Measurements from ENCODE around the gene GJA9. TPM values are rescaled to one million over a fixed set of nuclear protein-coding genes. Genes with fewer than 3 reads are reported as not detected.

GJA9 gene
- total RNA-seq, 4 donors from 2014 or later = 0.41 to 1.6 TPM; not detected in 2

DNA sequence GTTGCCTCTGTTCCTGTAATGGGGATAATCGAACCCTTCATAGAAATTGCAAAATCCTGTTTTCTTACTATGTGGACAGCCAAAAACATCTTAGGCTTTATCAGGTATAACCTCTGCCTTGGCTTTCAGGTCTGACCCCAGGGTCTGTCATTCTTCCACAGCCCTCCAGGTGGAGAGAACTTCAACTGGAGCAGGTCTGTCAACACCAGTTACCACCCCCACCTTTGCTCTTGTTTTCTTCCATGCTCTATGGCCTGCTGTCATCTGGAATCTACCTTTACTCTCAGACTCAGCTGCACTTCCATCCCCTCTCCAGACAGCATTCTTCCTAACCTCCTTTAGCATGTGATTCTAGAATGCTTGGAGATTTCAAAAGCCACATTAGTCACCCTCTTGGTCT, 10.4 kb upstream of the GJA9 start:
- no peaks in the 10 kb centered on the region for H3K9me3 ChIP-seq
- H3K4me1 ChIP-seq = no peaks in the 10 kb centered on the region
- H3K4me3 ChIP-seq = no peak overlapping the region
- intact Hi-C loops (cut with DNase I; ENCODE audit: low total_unique reads) = no loop called here
- no peaks in the 10 kb centered on the region for H3K36me3 ChIP-seq
- no peaks in the 10 kb centered on the region for H3K27me3 ChIP-seq
- WGBS, 2 donors (ENCODE audit: low coverage in 1 of 2) = 75 to 100% methylated on average over 1 of the region's 1 CpG
- TF ChIP-seq POLR2AphosphoS5 (IDR thresholded peaks at IDR 0.05) = no peak
- TF ChIP-seq, protein P1, sequence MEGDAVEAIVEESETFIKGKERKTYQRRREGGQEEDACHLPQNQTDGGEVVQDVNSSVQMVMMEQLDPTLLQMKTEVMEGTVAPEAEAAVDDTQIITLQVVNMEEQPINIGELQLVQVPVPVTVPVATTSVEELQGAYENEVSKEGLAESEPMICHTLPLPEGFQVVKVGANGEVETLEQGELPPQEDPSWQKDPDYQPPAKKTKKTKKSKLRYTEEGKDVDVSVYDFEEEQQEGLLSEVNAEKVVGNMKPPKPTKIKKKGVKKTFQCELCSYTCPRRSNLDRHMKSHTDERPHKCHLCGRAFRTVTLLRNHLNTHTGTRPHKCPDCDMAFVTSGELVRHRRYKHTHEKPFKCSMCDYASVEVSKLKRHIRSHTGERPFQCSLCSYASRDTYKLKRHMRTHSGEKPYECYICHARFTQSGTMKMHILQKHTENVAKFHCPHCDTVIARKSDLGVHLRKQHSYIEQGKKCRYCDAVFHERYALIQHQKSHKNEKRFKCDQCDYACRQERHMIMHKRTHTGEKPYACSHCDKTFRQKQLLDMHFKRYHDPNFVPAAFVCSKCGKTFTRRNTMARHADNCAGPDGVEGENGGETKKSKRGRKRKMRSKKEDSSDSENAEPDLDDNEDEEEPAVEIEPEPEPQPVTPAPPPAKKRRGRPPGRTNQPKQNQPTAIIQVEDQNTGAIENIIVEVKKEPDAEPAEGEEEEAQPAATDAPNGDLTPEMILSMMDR (IDR thresholded peaks at IDR 0.05) = no peak
- no peak for TF ChIP-seq POLR2A (IDR thresholded peaks at IDR 0.05)
- TF ChIP-seq EP300 (IDR thresholded peaks at IDR 0.05; ENCODE audit: low read depth) = no peak
- DNase-seq = no peak
- no peak overlapping the region for H3K27ac ChIP-seq
- in situ Hi-C loops (cut with MboI; ENCODE audit: low pct_ligation_motif_present in 1 of 4, low pct_unique_long_range_greater_than_20kb in 1 of 4, low sequenced_read_pairs in 3 of 4) = loop anchor here in 1 of 4 donors (25.0 kb wide), 1 partner anchor 171 kb away; no protein-coding TSS in a partner anchor

DNA sequence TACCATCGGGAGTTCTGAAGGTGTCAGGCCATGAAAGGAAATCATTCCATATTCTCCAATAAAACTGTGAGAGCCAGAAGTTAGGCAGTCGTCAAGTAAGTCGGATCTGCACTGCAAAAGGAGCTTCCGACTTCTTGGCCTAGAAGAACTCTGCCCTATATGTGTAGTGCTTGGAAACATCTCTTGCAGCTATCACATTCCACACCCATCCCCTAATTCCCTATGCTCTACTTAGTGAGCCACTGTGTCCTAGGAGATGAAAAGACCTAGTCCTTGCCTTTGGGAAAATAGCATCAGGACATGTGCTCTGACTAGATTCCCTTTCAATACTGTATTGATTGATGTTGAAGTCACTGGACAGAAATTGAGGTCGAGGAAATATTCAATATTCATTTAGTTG, 8.2 kb upstream of the GJA9 start:
- Histone ChIP-seq H3K27ac (no peak overlapping the region), H3K4me3 (no peak overlapping the region), H3K27me3 (no peaks in the 10 kb centered on the region), H3K9me3 (no peaks in the 10 kb centered on the region), H3K36me3 (no peaks in the 10 kb centered on the region), H3K4me1 (no peaks in the 10 kb centered on the region)
- WGBS, 2 donors (ENCODE audit: low coverage in 1 of 2) = 77 to 84% methylated on average over 3 to 5 of the region's 5 CpGs
- in situ Hi-C loops (cut with MboI; ENCODE audit: low pct_ligation_motif_present in 1 of 4, low pct_unique_long_range_greater_than_20kb in 1 of 4, low sequenced_read_pairs in 3 of 4) (loop anchor here in 1 of 4 donors (25.0 kb wide), 1 partner anchor 173 kb away; no protein-coding TSS in a partner anchor), intact Hi-C loops (cut with DNase I; ENCODE audit: low total_unique reads) (loop anchor here (5.0 kb wide), 1 partner anchor 1562 kb away; no protein-coding TSS in a partner anchor)
- no peak for TF ChIP-seq EP300 (IDR thresholded peaks at IDR 0.05; ENCODE audit: low read depth)
- DNase-seq = no peak

DNA sequence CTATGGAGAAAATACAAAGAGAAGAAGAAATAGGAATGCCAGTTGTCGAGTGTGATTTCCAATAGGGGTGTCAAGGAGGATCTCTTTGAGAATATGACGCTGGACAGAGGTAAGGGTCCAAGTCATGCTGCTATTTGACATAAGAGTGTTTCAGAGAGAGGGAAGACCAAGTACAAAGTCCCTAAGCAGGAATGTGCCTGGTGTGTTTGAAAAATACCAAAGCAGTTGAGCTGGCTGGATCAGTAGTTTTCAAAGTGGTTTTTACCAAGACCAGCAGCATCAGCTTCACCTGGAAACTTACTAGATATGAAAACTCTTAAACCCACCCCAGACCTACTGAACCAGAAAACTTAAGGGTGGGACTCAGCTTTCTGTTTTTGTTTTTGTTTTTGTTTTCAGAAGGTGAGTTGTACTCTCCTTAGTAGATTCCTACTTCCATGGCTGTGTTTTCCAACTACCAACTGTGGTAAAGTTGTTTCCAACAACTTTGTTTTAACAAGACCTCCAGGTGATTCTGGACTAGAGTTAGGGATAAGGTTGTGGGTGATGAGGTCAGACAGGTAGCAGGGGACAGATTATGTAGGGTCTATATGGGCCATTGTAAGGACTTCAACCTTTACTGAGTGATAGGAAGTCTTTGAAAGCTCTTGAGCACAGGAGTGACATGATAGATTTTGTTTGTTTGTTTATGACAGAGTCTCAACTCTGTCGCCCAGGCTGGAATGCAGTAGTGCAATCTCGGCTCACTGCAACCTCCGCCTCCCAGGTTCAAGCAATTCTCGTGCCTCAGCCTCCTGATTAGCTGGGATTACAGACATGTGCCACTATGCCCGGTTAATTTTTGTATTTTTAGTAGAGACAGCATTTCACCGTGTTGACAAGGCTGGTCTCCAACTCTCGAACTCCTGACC, 7.3 kb upstream of the GJA9 start:
- H3K27me3 ChIP-seq = no peaks in the 10 kb centered on the region
- intact Hi-C loops (cut with DNase I; ENCODE audit: low total_unique reads) (loop anchor here (5.0 kb wide), 1 partner anchor 1561 kb away; no protein-coding TSS in a partner anchor), in situ Hi-C loops (cut with MboI; ENCODE audit: low pct_ligation_motif_present in 1 of 4, low pct_unique_long_range_greater_than_20kb in 1 of 4, low sequenced_read_pairs in 3 of 4) (loop anchor here in 1 of 4 donors (25.0 kb wide), 1 partner anchor 174 kb away; no protein-coding TSS in a partner anchor)
- DNase-seq = no peak
- no peak overlapping the region for H3K27ac ChIP-seq
- no peaks in the 10 kb centered on the region for H3K36me3 ChIP-seq
- TF ChIP-seq, protein P1 (IDR thresholded peaks at IDR 0.05) = no peak
- no peak for TF ChIP-seq EP300 (IDR thresholded peaks at IDR 0.05; ENCODE audit: low read depth)
- no peak for TF ChIP-seq POLR2AphosphoS5 (IDR thresholded peaks at IDR 0.05)
- no peak for TF ChIP-seq POLR2A (IDR thresholded peaks at IDR 0.05)
- no peaks in the 10 kb centered on the region for H3K4me1 ChIP-seq
- no peaks in the 10 kb centered on the region for H3K9me3 ChIP-seq
- 86 to 100% methylated on average over 5 to 9 of the region's 9 CpGs for WGBS, 2 donors (ENCODE audit: low coverage in 1 of 2)
- no peak overlapping the region for H3K4me3 ChIP-seq

DNA sequence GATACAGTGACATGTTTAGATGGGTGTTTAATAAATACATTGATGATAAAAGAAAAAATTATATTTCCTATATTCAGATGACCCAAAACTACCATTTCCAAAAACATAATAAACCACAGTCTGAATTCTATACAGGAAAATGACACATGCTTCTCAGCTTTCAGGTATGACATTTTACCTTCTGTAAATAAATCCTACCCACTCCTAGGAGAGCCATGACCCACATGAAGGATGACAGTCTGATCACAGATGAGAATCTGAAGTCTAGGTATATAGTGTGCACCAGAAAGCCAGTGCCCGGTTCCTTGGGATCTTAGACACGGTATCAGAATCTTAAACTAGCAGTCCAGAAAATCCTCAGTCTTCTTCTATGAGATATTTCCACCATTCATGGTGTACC, 3.7 kb upstream of the GJA9 start:
- Histone ChIP-seq H3K27ac (no peak overlapping the region), H3K27me3 (no peaks in the 10 kb centered on the region), H3K36me3 (no peaks in the 10 kb centered on the region), H3K9me3 (no peaks in the 10 kb centered on the region), H3K4me1 (no peaks in the 10 kb centered on the region), H3K4me3 (no peak overlapping the region)
- no peak for DNase-seq
- in situ Hi-C loops (cut with MboI; ENCODE audit: low pct_ligation_motif_present in 1 of 4, low pct_unique_long_range_greater_than_20kb in 1 of 4, low sequenced_read_pairs in 3 of 4) = loop anchor here in 1 of 4 donors (25.0 kb wide), 1 partner anchor 177 kb away; no protein-coding TSS in a partner anchor
- TF ChIP-seq POLR2A (IDR thresholded peaks at IDR 0.05) (no peak), EP300 (IDR thresholded peaks at IDR 0.05; ENCODE audit: low read depth) (no peak), POLR2AphosphoS5 (IDR thresholded peaks at IDR 0.05) (no peak)
- TF ChIP-seq, protein P1 (IDR thresholded peaks at IDR 0.05) = no peak
- intact Hi-C loops (cut with DNase I; ENCODE audit: low total_unique reads) = loop anchor here (5.0 kb wide), 1 partner anchor 1558 kb away; no protein-coding TSS in a partner anchor
- 97% methylated on average over 2 of the region's 2 CpGs; no CpG with 5 or more reads in 1 of the 2 donors for WGBS, 2 donors (ENCODE audit: low coverage in 1 of 2)

Measured in transverse colon (tissue), 4 donors.